IMR-90 (cell line): ENCODE results near the gene DIP2B. TPM values are rescaled to one million over a fixed set of nuclear protein-coding genes. Genes with fewer than 3 reads are reported as not detected.

Experiments used
- ATAC-seq: fragments of 200-7000 bp; cut with Tn5 transposase; 2 replicates; pipeline ENCODE4 v1.9.1; 2020; ENCODE audit warnings: low read depth, mild to moderate bottlenecking, moderate library complexity
- BruUV-seq: library from RNA; stranded (reverse); fragments of 400-500 nt; replicated peaks from 2 replicates; lab custom pipeline; 2021; lab: Mats Ljungman, UMichigan
- CTCF ChIA-PET: fragments of 300-600 bp; formaldehyde crosslinking; extraction: SDS; loops from one replicate; lab custom pipeline; 2021; ENCODE audit warnings: antibody characterized with exemption; lab: Yijun Ruan, JAX
- POLR2A ChIA-PET: fragments of 300-600 bp; sonication (Branson Sonifier 250); formaldehyde crosslinking; loops from one replicate; lab custom pipeline; 2022; ENCODE audit warnings: antibody characterized with exemption; ENCODE audit not compliant: unreplicated experiment; lab: Charles Lee
- DNase-seq: peaks from one replicate; pipeline ENCODE4 v3.0.0; 2013
- H2AFZ ChIP-seq: replicated peaks from 2 replicates; pipeline ENCODE3; 2013; ENCODE audit warnings: low read length, mild to moderate bottlenecking; ENCODE audit not compliant: poor library complexity
- H2AK5ac ChIP-seq: 2 replicates; pipeline ENCODE4 v1.6.1; 2013; ENCODE audit warnings: low read depth, low read length, inconsistent platforms
- H2AK9ac ChIP-seq: replicated peaks from 2 replicates; pipeline ENCODE3; 2013; ENCODE audit warnings: mild to moderate bottlenecking, low read depth, low read length, moderate library complexity; ENCODE audit not compliant: poor library complexity
- H2BK120ac ChIP-seq: 2 replicates; pipeline ENCODE4 v1.6.1; 2013; ENCODE audit warnings: low read depth, low read length, inconsistent platforms
- H2BK15ac ChIP-seq: 3 replicates; pipeline ENCODE4 v1.6.1; 2013; ENCODE audit warnings: low read depth, low read length, inconsistent platforms
- H2BK20ac ChIP-seq: 2 replicates; pipeline ENCODE4 v1.6.1; 2013; ENCODE audit warnings: low read depth, mild to moderate bottlenecking, inconsistent platforms, low read length, moderate library complexity
- H2BK5ac ChIP-seq: 2 replicates; pipeline ENCODE4 v1.6.1; 2013; ENCODE audit warnings: mild to moderate bottlenecking, low read depth, low read length, inconsistent platforms; ENCODE audit not compliant: poor library complexity, severe bottlenecking
- H3K14ac ChIP-seq: replicated peaks from 2 replicates; pipeline ENCODE4 v1.6.1; 2013; ENCODE audit warnings: low read depth, low read length, inconsistent platforms
- H3K18ac ChIP-seq: 2 replicates; pipeline ENCODE4 v1.6.1; 2013; ENCODE audit warnings: low read depth, low read length, control low read depth
- H3K23ac ChIP-seq: 2 replicates; pipeline ENCODE4 v1.6.1; 2013; ENCODE audit warnings: low read depth, low read length, inconsistent platforms
- H3K27ac ChIP-seq: 2 replicates; pipeline ENCODE4 v1.5.1; 2013; ENCODE audit warnings: mild to moderate bottlenecking, control low read depth, low read length; ENCODE audit not compliant: insufficient read depth
- H3K27me3 ChIP-seq: 2 replicates; pipeline ENCODE4 v1.6.1; 2013; ENCODE audit warnings: low read length; ENCODE audit not compliant: control insufficient read depth, insufficient read depth
- H3K36me3 ChIP-seq: 2 replicates; pipeline ENCODE4 v1.6.1; 2013; ENCODE audit warnings: low read length, mixed read lengths; ENCODE audit not compliant: control insufficient read depth, insufficient read depth
- H3K4ac ChIP-seq: 2 replicates; pipeline ENCODE4 v1.6.1; 2013; ENCODE audit warnings: low read depth, low read length, inconsistent platforms
- H3K4me1 ChIP-seq: 2 replicates; pipeline ENCODE4 v1.6.1; 2013; ENCODE audit warnings: low read length, mixed read lengths; ENCODE audit not compliant: control insufficient read depth, insufficient read depth
- H3K4me2 ChIP-seq: 2 replicates; pipeline ENCODE4 v1.6.1; 2013; ENCODE audit warnings: low read depth, mild to moderate bottlenecking, control low read depth, low read length, moderate library complexity
- H3K4me3 ChIP-seq: 2 replicates; pipeline ENCODE4 v1.5.1; 2013; ENCODE audit warnings: low read depth, mild to moderate bottlenecking, control low read depth, low read length, moderate library complexity; ENCODE audit not compliant: insufficient read depth
- H3K56ac ChIP-seq: 2 replicates; pipeline ENCODE4 v1.6.1; 2013; ENCODE audit warnings: low read length, inconsistent platforms; ENCODE audit not compliant: insufficient read depth; ENCODE audit errors: extremely low read depth
- H3K79me1 ChIP-seq, 2 experiments: 2 replicates each; pipeline ENCODE4 v1.6.1; 2013; ENCODE audit warnings: low read length in 2 of 2, inconsistent platforms in 1 of 2, low read depth in 1 of 2
- H3K9ac ChIP-seq: 2 replicates; pipeline ENCODE4 v1.6.1; 2013; ENCODE audit warnings: low read depth, low read length, control low read depth
- H3K9me1 ChIP-seq: 2 replicates; pipeline ENCODE4 v1.6.1; 2013; ENCODE audit warnings: low read length, inconsistent platforms; ENCODE audit not compliant: insufficient read depth
- H3K9me3 ChIP-seq: 2 replicates; pipeline ENCODE4 v1.6.1; 2013; ENCODE audit warnings: low read length; ENCODE audit not compliant: control insufficient read depth, insufficient read depth
- H4K20me1 ChIP-seq: 2 replicates; pipeline ENCODE4 v1.6.1; 2013; ENCODE audit warnings: low read length, inconsistent platforms; ENCODE audit not compliant: insufficient read depth
- H4K5ac ChIP-seq: 2 replicates; pipeline ENCODE4 v1.6.1; 2013; ENCODE audit warnings: mild to moderate bottlenecking, low read depth, low read length, control low read depth
- H4K8ac ChIP-seq, 2 experiments: 2 replicates each; pipeline ENCODE4 v1.6.1; 2013; ENCODE audit warnings: low read depth in 2 of 2, low read length in 2 of 2, control low read depth in 1 of 2, inconsistent platforms in 1 of 2
- H4K91ac ChIP-seq: 2 replicates; pipeline ENCODE4 v1.6.1; 2013; ENCODE audit warnings: low read depth, low read length, inconsistent platforms; ENCODE audit not compliant: insufficient read depth
- BHLHE40 ChIP-seq: fragments of 150-350 bp; IDR thresholded peaks from 2 replicates; pipeline ENCODE4 v1.6.1; 2016; ENCODE audit warnings: mild to moderate bottlenecking, low read depth, low read length
- CEBPB ChIP-seq: IDR thresholded peaks from 2 replicates; pipeline ENCODE4 v1.6.1; 2012; ENCODE audit warnings: low read depth, low read length, improper control_type of control experiment
- CHD1 ChIP-seq: IDR thresholded peaks from 2 replicates; pipeline ENCODE4 v1.6.1; 2012; ENCODE audit warnings: low read depth, low read length, improper control_type of control experiment
- ELK1 ChIP-seq: fragments of 150-350 bp; IDR thresholded peaks from 2 replicates; pipeline ENCODE4 v1.6.1; 2016; ENCODE audit warnings: low read depth, mild to moderate bottlenecking, low read length, moderate library complexity, borderline replicate concordance
- FOS ChIP-seq: fragments of 150-350 bp; IDR thresholded peaks from 2 replicates; pipeline ENCODE4 v1.6.1; 2016; ENCODE audit warnings: low read depth, low read length
- MAFK ChIP-seq: IDR thresholded peaks from 2 replicates; pipeline ENCODE4 v1.6.1; 2012; ENCODE audit warnings: low read depth, low read length, improper control_type of control experiment
- NFE2L2 ChIP-seq: fragments of 150-350 bp; IDR thresholded peaks from 2 replicates; pipeline ENCODE4 v1.6.1; 2016; ENCODE audit warnings: low read depth, mild to moderate bottlenecking, low read length
- POLR2A ChIP-seq: IDR thresholded peaks from 2 replicates; pipeline ENCODE4 v1.6.1; 2012; ENCODE audit warnings: mild to moderate bottlenecking, low read depth, low read length
- RCOR1 ChIP-seq: IDR thresholded peaks from 2 replicates; pipeline ENCODE4 v1.6.1; 2012; ENCODE audit warnings: mild to moderate bottlenecking, low read length, improper control_type of control experiment; ENCODE audit not compliant: insufficient replicate concordance
- RFX5 ChIP-seq: IDR thresholded peaks from 2 replicates; pipeline ENCODE4 v1.8.0; 2012; ENCODE audit warnings: low read depth, mild to moderate bottlenecking, low read length, moderate library complexity
- SMC3 ChIP-seq: fragments of 150-350 bp; IDR thresholded peaks from 2 replicates; pipeline ENCODE4 v1.6.1; 2016; ENCODE audit warnings: low read depth, mild to moderate bottlenecking, antibody characterized with exemption, low read length, moderate library complexity
- WGBS, 2 experiments: methylation state at CpG; one replicate each; pipeline versions ENCODE4 v1.1.5 to v1.1.7; 2013; ENCODE audit warnings: missing lambda C conversion rate in 2 of 2; ENCODE audit not compliant: insufficient read length in 1 of 2; ENCODE audit errors: extremely low coverage in 2 of 2; 5-methylcytosine and 5-hydroxymethylcytosine counted together
- dilution Hi-C: fragments of 300-500 bp; cut with HindIII; formaldehyde crosslinking; loops from one replicate; pipeline ENCODE4 v1.14.3; 2018; ENCODE audit warnings: low sequenced_read_pairs; ENCODE audit not compliant: unreplicated experiment
- in situ Hi-C: fragments of 300-500 bp; cut with MboI; formaldehyde crosslinking; loops from 3 replicates; pipeline ENCODE4 v1.14.3; 2019; ENCODE audit warnings: low sequenced_read_pairs, inconsistent platforms, mixed read lengths
- intact Hi-C: fragments of 100-400 bp; cut with micrococcal nuclease; formaldehyde crosslinking; loops from 2 replicates; pipeline ENCODE4 v1.10.0; 2022
- polyA plus RNA-seq, 3 experiments: library from polyadenylated mRNA; depleted of rRNA; stranded (reverse); fragments of >200 nt; gene quantifications; 2 replicates each; pipeline ENCODE4 v1.2.3, GENCODE V29; 2012; ENCODE audit warnings: low replicate concordance in 1 of 3
- total RNA-seq: library from RNA; depleted of rRNA; stranded (reverse); fragments of >200 nt; gene quantifications from 2 replicates; pipeline ENCODE4 v1.2.3, GENCODE V29; 2012
- TF ChIP-seq, protein P1 (sequence below): conservative IDR thresholded peaks from 2 replicates; pipeline ENCODE4 v1.5.1; 2012; ENCODE audit warnings: mild to moderate bottlenecking, low read depth, low read length, improper control_type of control experiment

DIP2B gene
- total and polyA plus RNA-seq, 2 of the 4 experiments (the other 2 are of a cell fraction): 7.7 to 12.9 TPM

DNA sequence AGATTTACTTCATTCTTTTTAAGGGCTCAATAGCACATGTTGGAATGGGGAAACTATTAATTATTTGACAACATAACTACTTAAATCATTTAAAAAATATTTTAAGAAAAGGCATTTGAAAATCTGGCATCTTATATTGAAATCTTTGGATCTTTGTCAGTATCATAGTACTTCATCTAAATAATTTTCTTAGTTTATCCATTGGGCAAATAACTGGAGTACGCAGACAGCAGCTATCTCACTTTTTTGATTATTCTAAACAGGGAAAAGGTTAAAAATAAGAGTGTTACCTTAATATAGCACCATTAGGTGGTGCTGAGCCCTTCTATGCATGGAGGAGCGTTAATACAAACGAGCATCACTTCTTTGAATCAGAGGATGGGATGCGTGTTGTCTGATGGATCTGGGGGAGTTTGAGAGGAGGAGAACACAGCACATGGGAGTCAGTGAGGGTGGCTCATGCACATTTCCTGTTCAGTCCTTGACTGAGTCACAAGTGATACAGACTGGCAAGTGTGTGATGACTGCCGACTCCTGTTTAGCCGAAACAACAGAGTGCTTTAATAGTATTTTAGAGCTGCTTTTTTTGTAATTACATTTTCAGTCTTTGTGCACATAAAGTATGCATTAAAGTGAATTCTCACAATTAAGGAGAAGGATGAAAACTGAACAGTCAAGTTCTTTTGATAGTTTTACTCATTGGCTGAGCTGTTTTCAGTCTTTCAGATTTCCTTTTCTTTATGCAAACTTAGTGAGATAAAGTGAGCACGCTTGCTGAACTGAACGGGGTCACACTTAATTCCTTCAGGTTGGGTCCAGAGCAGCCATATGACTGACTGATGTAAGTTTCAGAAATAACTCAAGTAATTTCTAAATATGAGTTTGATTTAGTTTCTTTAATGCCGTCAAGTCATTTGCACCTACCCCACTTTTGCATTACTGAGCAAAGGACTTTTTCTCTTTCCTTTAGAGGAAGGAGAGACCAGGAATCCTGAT, 92.7 kb downstream of the DIP2B start:
- DNase-seq (peak; percentile 93), ATAC-seq (peak; percentile 94)
- peaks cover 5% of the 10 kb centered on the region for H3K9me1 ChIP-seq
- H3K4ac ChIP-seq: 0 out of 2 replicates have a peak overlapping the region, but pooled peaks have one; percentile 17
- intact Hi-C loops: no loop called here
- no peak overlapping the region; the same call in 1 of the 2 replicates for H3K56ac ChIP-seq
- no peaks in the 10 kb centered on the region for H3K9me3 ChIP-seq
- POLR2A ChIA-PET: no interaction called here
- H2BK120ac ChIP-seq: peak overlapping the region; percentile 26; the same call in 1 of the 2 replicates
- H2BK20ac ChIP-seq: peak overlapping the region; percentile 27; the same call in 1 of the 2 replicates
- peak overlapping the region; percentile 46; the same call in 1 of the 2 replicates for H3K23ac ChIP-seq
- CTCF ChIA-PET: no interaction called here
- H3K27ac ChIP-seq: 0 out of 2 replicates have a peak overlapping the region, but pooled peaks have one; percentile 38
- H3K36me3 ChIP-seq: no peaks in the 10 kb centered on the region
- H2BK5ac ChIP-seq: peak overlapping the region; percentile 59
- BruUV-seq: no TSS peak
- peaks cover 30 to 47% of the 10 kb centered on the region in 2 experiments for H3K79me1 ChIP-seq
- H4K20me1 ChIP-seq: no peaks in the 10 kb centered on the region
- H3K18ac ChIP-seq: no peak overlapping the region
- WGBS, 2 experiments: 33% methylated on average over 3 of the region's 9 CpGs; no CpG with 5 or more reads in 1 of the 2 experiments
- H3K27me3 ChIP-seq: no peaks in the 10 kb centered on the region
- H2BK15ac ChIP-seq: no peak overlapping the region
- no peak overlapping the region for H2AK5ac ChIP-seq
- no peak overlapping the region for H2AK9ac ChIP-seq
- peak overlapping the region in 1 of 2 experiments; percentile 7; a peak in 1 of 4 replicates for H4K8ac ChIP-seq
- in situ Hi-C loops: loop anchor here (10.0 kb wide), 1 partner anchor 63 kb away; no protein-coding TSS in a partner anchor
- dilution Hi-C loops: no loop called here
- peaks cover 3% of the 10 kb centered on the region; the same call in 1 of the 2 replicates for H3K4me1 ChIP-seq
- no peak overlapping the region for H2AFZ ChIP-seq
- no peak overlapping the region for H3K4me3 ChIP-seq
- H3K4me2 ChIP-seq: peak overlapping the region; percentile 63
- peak overlapping the region; percentile 12; the same call in 1 of the 2 replicates for H3K14ac ChIP-seq
- no peak overlapping the region; the same call in 1 of the 2 replicates for H4K91ac ChIP-seq
- no peak overlapping the region; the same call in 1 of the 2 replicates for H3K9ac ChIP-seq
- H4K5ac ChIP-seq: no peak overlapping the region
- no peak for TF ChIP-seq CHD1
- no peak for TF ChIP-seq CEBPB
- TF ChIP-seq BHLHE40: peak; percentile 30
- TF ChIP-seq MAFK: no peak
- TF ChIP-seq, protein P1, sequence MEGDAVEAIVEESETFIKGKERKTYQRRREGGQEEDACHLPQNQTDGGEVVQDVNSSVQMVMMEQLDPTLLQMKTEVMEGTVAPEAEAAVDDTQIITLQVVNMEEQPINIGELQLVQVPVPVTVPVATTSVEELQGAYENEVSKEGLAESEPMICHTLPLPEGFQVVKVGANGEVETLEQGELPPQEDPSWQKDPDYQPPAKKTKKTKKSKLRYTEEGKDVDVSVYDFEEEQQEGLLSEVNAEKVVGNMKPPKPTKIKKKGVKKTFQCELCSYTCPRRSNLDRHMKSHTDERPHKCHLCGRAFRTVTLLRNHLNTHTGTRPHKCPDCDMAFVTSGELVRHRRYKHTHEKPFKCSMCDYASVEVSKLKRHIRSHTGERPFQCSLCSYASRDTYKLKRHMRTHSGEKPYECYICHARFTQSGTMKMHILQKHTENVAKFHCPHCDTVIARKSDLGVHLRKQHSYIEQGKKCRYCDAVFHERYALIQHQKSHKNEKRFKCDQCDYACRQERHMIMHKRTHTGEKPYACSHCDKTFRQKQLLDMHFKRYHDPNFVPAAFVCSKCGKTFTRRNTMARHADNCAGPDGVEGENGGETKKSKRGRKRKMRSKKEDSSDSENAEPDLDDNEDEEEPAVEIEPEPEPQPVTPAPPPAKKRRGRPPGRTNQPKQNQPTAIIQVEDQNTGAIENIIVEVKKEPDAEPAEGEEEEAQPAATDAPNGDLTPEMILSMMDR: 0 out of 2 replicates have a peak, but pooled peaks have one; percentile 14
- TF ChIP-seq RCOR1: peak; percentile 54
- TF ChIP-seq NFE2L2: no peak
- peak; percentile 35; the same call in 1 of the 2 replicates for TF ChIP-seq POLR2A
- no peak for TF ChIP-seq ELK1
- TF ChIP-seq SMC3: peak; percentile 19; the same call in 1 of the 2 replicates
- TF ChIP-seq RFX5: no peak
- peak; percentile 63 for TF ChIP-seq FOS
